IMR-90 (cell line): ENCODE data around the gene VCY1B. TPM values are rescaled to one million over a fixed set of nuclear protein-coding genes. Genes with fewer than 3 reads are reported as not detected.
"Not testable (repeated sequence)": the region's sequence is repeated elsewhere in the genome, so short reads cannot be mapped to it uniquely, and the experiment has no call there.

Experiments
- ATAC-seq: fragments of 200-7000 bp; cut with Tn5 transposase; 2 replicates; pipeline ENCODE4 v1.9.1; 2020; ENCODE audit warnings: low read depth, mild to moderate bottlenecking, moderate library complexity
- Bru-seq: library from RNA; stranded (reverse); fragments of 400-500 nt; gene quantifications from one replicate; lab custom pipeline; 2021; lab: Mats Ljungman, UMichigan
- BruChase-seq, 2 experiments: library from RNA; stranded (reverse); fragments of 400-500 nt; gene quantifications; one replicate each; lab custom pipeline; 2021; lab: Mats Ljungman, UMichigan
- BruUV-seq: library from RNA; stranded (reverse); fragments of 400-500 nt; replicated peaks from 2 replicates; lab custom pipeline; 2021; lab: Mats Ljungman, UMichigan
- CTCF ChIA-PET: fragments of 300-600 bp; formaldehyde crosslinking; extraction: SDS; loops from one replicate; lab custom pipeline; 2021; ENCODE audit warnings: antibody characterized with exemption; lab: Yijun Ruan, JAX
- POLR2A ChIA-PET: fragments of 300-600 bp; sonication (Branson Sonifier 250); formaldehyde crosslinking; loops from one replicate; lab custom pipeline; 2022; ENCODE audit warnings: antibody characterized with exemption; ENCODE audit not compliant: unreplicated experiment; lab: Charles Lee
- DNase-seq: peaks from one replicate; pipeline ENCODE4 v3.0.0; 2013
- H2AFZ ChIP-seq: replicated peaks from 2 replicates; pipeline ENCODE3; 2013; ENCODE audit warnings: low read length, mild to moderate bottlenecking; ENCODE audit not compliant: poor library complexity
- H2AK5ac ChIP-seq: 2 replicates; pipeline ENCODE4 v1.6.1; 2013; ENCODE audit warnings: low read depth, low read length, inconsistent platforms
- H2AK9ac ChIP-seq: replicated peaks from 2 replicates; pipeline ENCODE3; 2013; ENCODE audit warnings: mild to moderate bottlenecking, low read depth, low read length, moderate library complexity; ENCODE audit not compliant: poor library complexity
- H2BK120ac ChIP-seq: 2 replicates; pipeline ENCODE4 v1.6.1; 2013; ENCODE audit warnings: low read depth, low read length, inconsistent platforms
- H2BK15ac ChIP-seq: 3 replicates; pipeline ENCODE4 v1.6.1; 2013; ENCODE audit warnings: low read depth, low read length, inconsistent platforms
- H2BK20ac ChIP-seq: 2 replicates; pipeline ENCODE4 v1.6.1; 2013; ENCODE audit warnings: low read depth, mild to moderate bottlenecking, inconsistent platforms, low read length, moderate library complexity
- H2BK5ac ChIP-seq: 2 replicates; pipeline ENCODE4 v1.6.1; 2013; ENCODE audit warnings: mild to moderate bottlenecking, low read depth, low read length, inconsistent platforms; ENCODE audit not compliant: poor library complexity, severe bottlenecking
- H3K14ac ChIP-seq: replicated peaks from 2 replicates; pipeline ENCODE4 v1.6.1; 2013; ENCODE audit warnings: low read depth, low read length, inconsistent platforms
- H3K18ac ChIP-seq: 2 replicates; pipeline ENCODE4 v1.6.1; 2013; ENCODE audit warnings: low read depth, low read length, control low read depth
- H3K23ac ChIP-seq: 2 replicates; pipeline ENCODE4 v1.6.1; 2013; ENCODE audit warnings: low read depth, low read length, inconsistent platforms
- H3K27ac ChIP-seq: 2 replicates; pipeline ENCODE4 v1.5.1; 2013; ENCODE audit warnings: mild to moderate bottlenecking, control low read depth, low read length; ENCODE audit not compliant: insufficient read depth
- H3K27me3 ChIP-seq: 2 replicates; pipeline ENCODE4 v1.6.1; 2013; ENCODE audit warnings: low read length; ENCODE audit not compliant: control insufficient read depth, insufficient read depth
- H3K36me3 ChIP-seq: 2 replicates; pipeline ENCODE4 v1.6.1; 2013; ENCODE audit warnings: low read length, mixed read lengths; ENCODE audit not compliant: control insufficient read depth, insufficient read depth
- H3K4ac ChIP-seq: 2 replicates; pipeline ENCODE4 v1.6.1; 2013; ENCODE audit warnings: low read depth, low read length, inconsistent platforms
- H3K4me1 ChIP-seq: 2 replicates; pipeline ENCODE4 v1.6.1; 2013; ENCODE audit warnings: low read length, mixed read lengths; ENCODE audit not compliant: control insufficient read depth, insufficient read depth
- H3K4me2 ChIP-seq: 2 replicates; pipeline ENCODE4 v1.6.1; 2013; ENCODE audit warnings: low read depth, mild to moderate bottlenecking, control low read depth, low read length, moderate library complexity
- H3K4me3 ChIP-seq: 2 replicates; pipeline ENCODE4 v1.5.1; 2013; ENCODE audit warnings: low read depth, mild to moderate bottlenecking, control low read depth, low read length, moderate library complexity; ENCODE audit not compliant: insufficient read depth
- H3K56ac ChIP-seq: 2 replicates; pipeline ENCODE4 v1.6.1; 2013; ENCODE audit warnings: low read length, inconsistent platforms; ENCODE audit not compliant: insufficient read depth; ENCODE audit errors: extremely low read depth
- H3K79me1 ChIP-seq, 2 experiments: 2 replicates each; pipeline ENCODE4 v1.6.1; 2013; ENCODE audit warnings: low read length in 2 of 2, inconsistent platforms in 1 of 2, low read depth in 1 of 2
- H3K9ac ChIP-seq: 2 replicates; pipeline ENCODE4 v1.6.1; 2013; ENCODE audit warnings: low read depth, low read length, control low read depth
- H3K9me1 ChIP-seq: 2 replicates; pipeline ENCODE4 v1.6.1; 2013; ENCODE audit warnings: low read length, inconsistent platforms; ENCODE audit not compliant: insufficient read depth
- H3K9me3 ChIP-seq: 2 replicates; pipeline ENCODE4 v1.6.1; 2013; ENCODE audit warnings: low read length; ENCODE audit not compliant: control insufficient read depth, insufficient read depth
- H4K20me1 ChIP-seq: 2 replicates; pipeline ENCODE4 v1.6.1; 2013; ENCODE audit warnings: low read length, inconsistent platforms; ENCODE audit not compliant: insufficient read depth
- H4K5ac ChIP-seq: 2 replicates; pipeline ENCODE4 v1.6.1; 2013; ENCODE audit warnings: mild to moderate bottlenecking, low read depth, low read length, control low read depth
- H4K8ac ChIP-seq, 2 experiments: 2 replicates each; pipeline ENCODE4 v1.6.1; 2013; ENCODE audit warnings: low read depth in 2 of 2, low read length in 2 of 2, control low read depth in 1 of 2, inconsistent platforms in 1 of 2
- H4K91ac ChIP-seq: 2 replicates; pipeline ENCODE4 v1.6.1; 2013; ENCODE audit warnings: low read depth, low read length, inconsistent platforms; ENCODE audit not compliant: insufficient read depth
- WGBS, 2 experiments: methylation state at CpG; one replicate each; pipeline versions ENCODE4 v1.1.5 to v1.1.7; 2013; ENCODE audit warnings: missing lambda C conversion rate in 2 of 2; ENCODE audit not compliant: insufficient read length in 1 of 2; ENCODE audit errors: extremely low coverage in 2 of 2; 5-methylcytosine and 5-hydroxymethylcytosine counted together
- dilution Hi-C: fragments of 300-500 bp; cut with HindIII; formaldehyde crosslinking; loops from one replicate; pipeline ENCODE4 v1.14.3; 2018; ENCODE audit warnings: low sequenced_read_pairs; ENCODE audit not compliant: unreplicated experiment
- in situ Hi-C: fragments of 300-500 bp; cut with MboI; formaldehyde crosslinking; loops from 3 replicates; pipeline ENCODE4 v1.14.3; 2019; ENCODE audit warnings: low sequenced_read_pairs, inconsistent platforms, mixed read lengths
- intact Hi-C: fragments of 100-400 bp; cut with micrococcal nuclease; formaldehyde crosslinking; loops from 2 replicates; pipeline ENCODE4 v1.10.0; 2022
- long read RNA-seq: library from polyadenylated mRNA; unstranded; transcript quantifications from one replicate; pipeline ENCODE4 v2.0.0, GENCODE V29; 2021; ENCODE audit not compliant: unreplicated experiment
- polyA plus RNA-seq, 3 experiments: library from polyadenylated mRNA; depleted of rRNA; stranded (reverse); fragments of >200 nt; gene quantifications; 2 replicates each; pipeline ENCODE4 v1.2.3, GENCODE V29; 2012; ENCODE audit warnings: low replicate concordance in 1 of 3
- total RNA-seq: library from RNA; depleted of rRNA; stranded (reverse); fragments of >200 nt; gene quantifications from 2 replicates; pipeline ENCODE4 v1.2.3, GENCODE V29; 2012; rRNA removed

The VCY1B gene
- total RNA-seq (not detected in 2 replicates), polyA plus RNA-seq (2012; rRNA removed) (not detected in 2 replicates), Bru-seq, nascent RNA (not detected), BruChase-seq, experiment 1, labeled RNA remaining after a 6-hour chase (not detected), BruChase-seq, experiment 2, labeled RNA remaining after a 2-hour chase (not detected)
- polyA plus RNA-seq (2012; cell fraction: cytosol; rRNA removed), result not detected in 2 replicates
- polyA plus RNA-seq (2012; cell fraction: nucleus; rRNA removed; ENCODE audit: low replicate concordance), result not detected in 2 replicates
- long read RNA-seq, result 0 reads

- POLR2A ChIA-PET, H3K23ac ChIP-seq, DNase-seq, H3K9me3 ChIP-seq, intact Hi-C loops, H3K4ac ChIP-seq, H2AFZ ChIP-seq, in situ Hi-C loops, H2BK15ac ChIP-seq, H3K14ac ChIP-seq, H2BK5ac ChIP-seq, H3K56ac ChIP-seq, H3K9me1 ChIP-seq, BruUV-seq, H3K18ac ChIP-seq, H3K79me1 ChIP-seq, H3K36me3 ChIP-seq, H2AK5ac ChIP-seq, H3K27me3 ChIP-seq, H3K27ac ChIP-seq, H3K4me2 ChIP-seq, H3K4me3 ChIP-seq, H4K5ac ChIP-seq, H4K8ac ChIP-seq, H2AK9ac ChIP-seq, H3K9ac ChIP-seq, CTCF ChIA-PET, H3K4me1 ChIP-seq, H4K20me1 ChIP-seq, H2BK20ac ChIP-seq, H4K91ac ChIP-seq, H2BK120ac ChIP-seq, dilution Hi-C loops, ATAC-seq: not testable (repeated sequence)
- no CpG with 5 or more reads among the region's 19 CpGs for WGBS, 2 experiments
These were observed at the start of gene VCY1B for GRCh38 chrY:14055927-14056326. Gene VCY1B (plus strand): TSS chrY:14056227. CDS start chrY:14056290, 63 bp downstream.

- H2BK120ac ChIP-seq, H3K14ac ChIP-seq, CTCF ChIA-PET, H4K91ac ChIP-seq, POLR2A ChIA-PET, H3K56ac ChIP-seq, H3K4ac ChIP-seq, H2BK5ac ChIP-seq, H4K5ac ChIP-seq, H3K36me3 ChIP-seq, H2BK15ac ChIP-seq, in situ Hi-C loops, H2AFZ ChIP-seq, H3K27me3 ChIP-seq, H3K79me1 ChIP-seq, H2BK20ac ChIP-seq, DNase-seq, H3K27ac ChIP-seq, H3K4me3 ChIP-seq, H3K9me1 ChIP-seq, BruUV-seq, H3K4me2 ChIP-seq, intact Hi-C loops, H4K8ac ChIP-seq, H3K9me3 ChIP-seq, dilution Hi-C loops, H2AK9ac ChIP-seq, ATAC-seq, H3K9ac ChIP-seq, H3K23ac ChIP-seq, H2AK5ac ChIP-seq, H4K20me1 ChIP-seq, H3K18ac ChIP-seq, H3K4me1 ChIP-seq: not testable (repeated sequence)
- no CpG with 5 or more reads among the region's 2 CpGs for WGBS, 2 experiments
These were observed 44.1 kb upstream of the VCY1B start for GRCh38 chrY:14011916-14012315.
